Esophagus muscularis mucosa (tissue), 4 donors: Measurements from ENCODE around the gene PPIL1. TPM values are rescaled to one million over a fixed set of nuclear protein-coding genes. Genes with fewer than 3 reads are reported as not detected.

Experiments used
- DNase-seq: peaks from one replicate; pipeline ENCODE4 v3.0.0-alpha.2; 2017; ENCODE audit errors: extremely low spot score
- H3K27ac ChIP-seq, 4 donors: fragments of 200-600 bp; sonication (generic); replicated peaks in 1 of 4; 1 replicate in 3 of 4; 2 replicates in 1 of 4; pipeline ENCODE4 v1.5.1; 2016 to 2019; ENCODE audit warnings: mild to moderate bottlenecking in 1 of 4
- H3K27me3 ChIP-seq, 4 donors: fragments of 200-600 bp; sonication (generic); one replicate each; pipeline versions ENCODE4 v1.5.1 to v1.6.0; 2016 to 2019
- H3K36me3 ChIP-seq, 4 donors: fragments of 200-600 bp; sonication (generic); one replicate each; pipeline ENCODE4 v1.5.1; 2016 to 2019
- H3K4me1 ChIP-seq, 4 donors: fragments of 200-600 bp; sonication (generic); one replicate each; pipeline ENCODE4 v1.5.1; 2016 to 2019
- H3K4me3 ChIP-seq, 4 donors: fragments of 200-600 bp; sonication (generic); 1 replicate in 2 of 4; 2 replicates in 2 of 4; pipeline ENCODE4 v1.5.1; 2016 to 2019; ENCODE audit warnings: mild to moderate bottlenecking in 4 of 4, moderate library complexity in 1 of 4
- H3K9me3 ChIP-seq, 4 donors: fragments of 200-600 bp; sonication (generic); 1 replicate in 3 of 4; 2 replicates in 1 of 4; pipeline ENCODE4 v1.5.1; 2016 to 2019
- EP300 ChIP-seq: sonication (generic); formaldehyde crosslinking; IDR thresholded peaks from one replicate; pipeline ENCODE4 v1.6.1; 2017; ENCODE audit warnings: antibody characterized with exemption
- POLR2A ChIP-seq: fragments of 450-650 bp; IDR thresholded peaks from one replicate; pipeline ENCODE4 v1.6.1; 2017; ENCODE audit warnings: antibody characterized with exemption, moderate library complexity, mild to moderate bottlenecking, low read depth
- POLR2AphosphoS5 ChIP-seq, 2 donors: sonication (generic); formaldehyde crosslinking; IDR thresholded peaks; one replicate each; pipeline ENCODE4 v1.6.1; 2017; ENCODE audit warnings: antibody characterized with exemption in 2 of 2
- WGBS: methylation state at CpG from one replicate; pipeline ENCODE4 v1.1.5; 2018; 5-methylcytosine and 5-hydroxymethylcytosine counted together
- intact Hi-C: fragments of 100-400 bp; cut with DNase I; formaldehyde crosslinking; loops from one replicate; pipeline ENCODE4 v1.15.1; 2023
- total RNA-seq, 4 donors: library from RNA; depleted of rRNA; stranded (reverse); fragments of >200 nt; gene quantifications; one replicate each; pipeline versions ENCODE4 v1.1.0 to v1.2.1, GENCODE V29; 2016
- TF ChIP-seq, protein P1 (sequence below), 3 experiments: fragments of 200-600 bp in 2 of 3; fragments of 450-650 bp in 1 of 3; sonication (generic) in 2 of 3; IDR thresholded peaks; one replicate each; pipeline ENCODE4 v1.5.1; 2017 to 2019; ENCODE audit warnings: antibody characterized with exemption in 3 of 3, mild to moderate bottlenecking in 2 of 3, moderate library complexity in 1 of 3

Gene PPIL1
- total RNA-seq, 4 donors from 2014 or later: 17.6 to 30.3 (median 25.4) TPM

DNA sequence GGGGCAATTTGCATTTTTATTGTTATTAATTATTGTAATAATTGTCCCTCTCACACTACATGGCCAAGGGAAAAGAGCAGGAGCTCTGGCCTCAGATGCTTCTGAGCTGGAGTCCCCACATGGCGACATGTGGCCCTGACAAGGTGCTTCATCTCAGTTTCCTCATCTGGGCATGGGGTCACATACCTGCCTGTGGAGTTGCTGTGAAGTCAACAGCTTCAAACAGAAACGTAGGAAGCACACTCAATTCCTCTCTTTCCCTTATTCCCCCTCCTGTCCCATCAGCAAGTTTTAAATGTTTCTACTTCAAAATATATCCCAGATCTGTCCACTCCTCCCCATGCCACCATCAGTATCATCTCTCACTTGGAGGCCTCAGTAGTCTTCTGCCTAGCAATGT is 44.0 kb downstream of the PPIL1 start:
- peaks cover 34 to 42% (median 37%) of the 10 kb centered on the region in 4 donors for H3K4me1 ChIP-seq
- TF ChIP-seq POLR2AphosphoS5 (IDR thresholded peaks at IDR 0.05) (no peak), POLR2A (no peak), EP300 (no peak)
- TF ChIP-seq, protein P1, sequence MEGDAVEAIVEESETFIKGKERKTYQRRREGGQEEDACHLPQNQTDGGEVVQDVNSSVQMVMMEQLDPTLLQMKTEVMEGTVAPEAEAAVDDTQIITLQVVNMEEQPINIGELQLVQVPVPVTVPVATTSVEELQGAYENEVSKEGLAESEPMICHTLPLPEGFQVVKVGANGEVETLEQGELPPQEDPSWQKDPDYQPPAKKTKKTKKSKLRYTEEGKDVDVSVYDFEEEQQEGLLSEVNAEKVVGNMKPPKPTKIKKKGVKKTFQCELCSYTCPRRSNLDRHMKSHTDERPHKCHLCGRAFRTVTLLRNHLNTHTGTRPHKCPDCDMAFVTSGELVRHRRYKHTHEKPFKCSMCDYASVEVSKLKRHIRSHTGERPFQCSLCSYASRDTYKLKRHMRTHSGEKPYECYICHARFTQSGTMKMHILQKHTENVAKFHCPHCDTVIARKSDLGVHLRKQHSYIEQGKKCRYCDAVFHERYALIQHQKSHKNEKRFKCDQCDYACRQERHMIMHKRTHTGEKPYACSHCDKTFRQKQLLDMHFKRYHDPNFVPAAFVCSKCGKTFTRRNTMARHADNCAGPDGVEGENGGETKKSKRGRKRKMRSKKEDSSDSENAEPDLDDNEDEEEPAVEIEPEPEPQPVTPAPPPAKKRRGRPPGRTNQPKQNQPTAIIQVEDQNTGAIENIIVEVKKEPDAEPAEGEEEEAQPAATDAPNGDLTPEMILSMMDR (IDR thresholded peaks at IDR 0.05): no peak
- no peak for DNase-seq
- no peaks in the 10 kb centered on the region for H3K36me3 ChIP-seq
- peak overlapping the region in 3 of 4 donors; percentile 20 to 61 (median 27) for H3K27ac ChIP-seq
- no peaks in the 10 kb centered on the region for H3K27me3 ChIP-seq
- WGBS: 54% methylated on average over 2 of the region's 2 CpGs
- H3K4me3 ChIP-seq: no peak overlapping the region
- H3K9me3 ChIP-seq: no peaks in the 10 kb centered on the region
- intact Hi-C loops: no loop called here

DNA sequence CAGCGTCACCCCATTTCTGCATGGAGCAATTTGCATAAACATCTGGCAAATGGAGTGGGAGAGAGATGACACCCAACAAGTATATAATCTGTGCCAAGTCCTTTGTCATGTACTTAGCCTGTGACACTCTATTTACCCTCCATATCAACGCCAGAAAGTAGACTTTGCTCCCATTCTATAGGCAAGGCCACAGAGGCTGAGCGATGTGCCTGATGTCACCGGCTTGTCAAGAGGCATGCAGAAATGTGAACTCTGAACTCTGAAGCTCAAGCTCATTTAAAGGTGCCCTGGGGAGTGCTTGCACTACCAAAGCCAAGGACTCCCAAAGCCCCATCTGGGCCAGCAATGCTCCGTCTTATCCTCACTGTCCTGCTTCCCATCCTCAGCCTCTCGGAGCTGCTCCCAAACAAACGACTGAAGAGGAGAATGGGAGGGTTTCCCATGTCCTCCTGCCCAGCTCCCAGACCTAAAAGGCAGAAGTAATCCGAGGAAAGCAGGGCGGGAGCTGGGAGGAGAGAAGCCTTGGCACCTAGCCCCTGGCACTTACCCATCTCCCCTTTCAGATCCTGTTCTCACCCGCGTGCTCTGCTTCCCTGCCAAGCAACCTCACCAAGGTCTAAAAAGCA is 44.6 kb downstream of the PPIL1 start:
- WGBS: 32% methylated on average over 11 of the region's 11 CpGs

DNA sequence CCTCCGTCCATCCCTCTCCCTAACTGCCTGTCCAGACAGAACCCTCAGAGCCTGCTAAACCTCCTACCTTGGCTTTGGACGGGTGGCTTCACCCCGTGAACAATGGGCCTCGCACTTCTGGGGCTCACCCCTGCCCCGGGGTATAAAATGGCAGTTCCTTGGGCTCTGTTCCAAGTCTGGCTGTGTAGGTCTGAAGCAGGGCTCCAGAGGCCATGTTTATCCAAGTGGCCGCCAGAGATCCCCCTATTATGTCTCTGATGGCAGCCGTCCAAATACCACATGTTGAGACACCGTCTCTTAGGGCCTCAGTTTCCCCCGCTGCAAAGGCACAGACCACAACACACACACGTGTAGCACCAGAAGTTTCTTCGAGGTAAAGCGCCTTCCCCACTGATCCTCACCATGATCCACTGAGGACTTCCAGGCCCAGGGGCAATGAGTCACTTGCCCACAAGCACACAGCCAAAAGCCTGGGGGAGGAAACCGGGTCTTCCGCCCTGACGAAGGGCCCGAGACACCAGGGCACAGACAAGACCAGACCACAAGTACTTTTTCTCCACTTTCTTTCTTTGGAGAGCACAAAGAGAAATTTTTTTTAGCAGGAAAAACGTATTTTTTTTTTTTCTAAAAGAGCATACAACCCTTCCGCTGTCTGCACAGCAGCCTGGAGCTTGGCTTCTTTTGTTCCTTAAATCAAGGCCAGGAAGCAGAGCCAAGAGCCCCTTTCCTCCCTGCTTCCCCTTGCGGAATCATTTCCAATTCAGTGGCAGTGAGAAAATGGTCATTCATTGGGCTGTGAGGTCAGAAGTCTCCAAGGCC is 47.1 kb downstream of the PPIL1 start:
- Histone ChIP-seq H3K4me1 (peaks cover 34 to 57% (median 41%) of the 10 kb centered on the region in 4 donors), H3K4me3 (no peak overlapping the region), H3K36me3 (no peaks in the 10 kb centered on the region), H3K9me3 (no peaks in the 10 kb centered on the region), H3K27ac (peak overlapping the region; percentile 17 to 71 (median 56)), H3K27me3 (no peaks in the 10 kb centered on the region)
- DNase-seq: no peak
- WGBS: 58% methylated on average over 16 of the region's 19 CpGs
- TF ChIP-seq EP300: no peak
- TF ChIP-seq POLR2AphosphoS5 (IDR thresholded peaks at IDR 0.05): peak in 1 of 2 donors; percentile 43
- intact Hi-C loops: no loop called here

More for the DNA sequence above, 44.6 kb downstream of the PPIL1 start:
- Histone ChIP-seq H3K4me1 (peaks cover 34 to 43% (median 38%) of the 10 kb centered on the region in 4 donors), H3K27ac (peak overlapping the region in 3 of 4 donors; percentile 20 to 61 (median 27)), H3K9me3 (no peaks in the 10 kb centered on the region), H3K36me3 (no peaks in the 10 kb centered on the region), H3K4me3 (peak overlapping the region in 1 of 4 donors; percentile 5), H3K27me3 (no peaks in the 10 kb centered on the region)
- no peak for DNase-seq
- intact Hi-C loops: no loop called here
- TF ChIP-seq EP300 (no peak), POLR2AphosphoS5 (IDR thresholded peaks at IDR 0.05) (peak; percentile 8 to 61), POLR2A (no peak)
- TF ChIP-seq, protein P1 (IDR thresholded peaks at IDR 0.05): no peak

DNA sequence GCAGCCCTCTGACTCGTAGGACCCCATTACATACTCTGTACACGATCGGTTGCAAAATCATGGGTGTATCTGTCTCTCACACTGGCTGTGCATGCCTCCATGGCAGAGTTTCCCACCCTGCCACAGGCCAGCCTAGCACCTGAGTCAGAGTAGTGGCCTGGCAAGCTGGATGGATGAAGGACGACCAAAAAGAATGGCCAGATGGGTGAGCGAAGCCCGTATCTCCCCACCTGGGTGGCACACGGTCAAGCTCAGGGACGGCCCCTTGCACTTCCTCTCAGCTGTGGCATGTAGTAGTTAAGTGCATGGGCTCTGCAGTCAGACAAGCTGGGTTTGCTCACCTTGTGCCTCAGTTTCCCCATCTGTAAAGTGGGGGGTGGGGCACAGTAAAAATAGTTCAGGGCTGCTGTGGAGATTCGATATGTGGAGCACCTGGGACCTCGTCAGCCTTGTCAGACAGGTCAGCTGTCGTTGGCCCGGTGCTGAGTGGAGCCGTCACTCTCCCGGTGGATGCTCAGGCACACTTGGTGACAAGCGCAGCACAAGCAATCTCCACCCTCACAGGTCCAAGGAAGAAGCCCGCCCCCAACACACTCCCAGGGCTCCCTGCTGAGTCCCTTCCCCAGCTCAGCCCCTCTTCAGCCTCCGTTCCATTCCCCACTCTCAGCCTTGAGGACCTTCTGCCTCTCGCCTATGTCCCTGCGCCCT is 47.9 kb downstream of the PPIL1 start:
- intact Hi-C loops: no loop called here
- TF ChIP-seq EP300: no peak
- no peak for TF ChIP-seq POLR2AphosphoS5 (IDR thresholded peaks at IDR 0.05)
- no peak for TF ChIP-seq POLR2A
- TF ChIP-seq, protein P1 (IDR thresholded peaks at IDR 0.05): no peak
- peaks cover 0 to 3% (median 0%) of the 10 kb centered on the region in 4 donors for H3K36me3 ChIP-seq
- DNase-seq: no peak
- H3K9me3 ChIP-seq: no peaks in the 10 kb centered on the region
- H3K27ac ChIP-seq: peak overlapping the region; percentile 17 to 71 (median 56)
- no peak overlapping the region for H3K4me3 ChIP-seq
- 92% methylated on average over 19 of the region's 19 CpGs for WGBS
- peaks cover 34 to 62% (median 41%) of the 10 kb centered on the region in 4 donors for H3K4me1 ChIP-seq
- no peaks in the 10 kb centered on the region for H3K27me3 ChIP-seq
